ENCODE results near the gene CHST3.

The CHST3 gene

GRCh38 chr10:71939861-71940474, 24.2 kb upstream of the CHST3 start:
- Mint-ChIP-seq H3K27ac (no peak overlapping the region), H3K27me3 (no peaks in the 10 kb centered on the region), H3K4me1 (peaks cover 22% of the 10 kb centered on the region), H3K9me3 (peaks cover 12 to 37% of the 10 kb centered on the region in 2 donors), H3K4me3 (no peak overlapping the region)
- DNase-seq (peak in 1 of 2 donors; percentile 24), ATAC-seq (peak; percentile 67)

GRCh38 chr10:71940752-71941151, 23.4 kb upstream of the CHST3 start:
- Mint-ChIP-seq H3K4me1 (peaks cover 15% of the 10 kb centered on the region), H3K4me3 (no peak overlapping the region), H3K27ac (no peak overlapping the region), H3K27me3 (no peaks in the 10 kb centered on the region), H3K9me3 (peaks cover 14 to 32% of the 10 kb centered on the region in 2 donors)
- DNase-seq = no peak
- no peak for ATAC-seq

GRCh38 chr10:71941318-71941717, 22.9 kb upstream of the CHST3 start:
- H3K27ac Mint-ChIP-seq = no peak overlapping the region
- no peak for DNase-seq
- ATAC-seq = no peak
- peaks cover 18 to 38% of the 10 kb centered on the region in 2 donors for H3K9me3 Mint-ChIP-seq
- no peak overlapping the region for H3K4me3 Mint-ChIP-seq
- H3K27me3 Mint-ChIP-seq = no peaks in the 10 kb centered on the region
- H3K4me1 Mint-ChIP-seq = peaks cover 15% of the 10 kb centered on the region

- ATAC-seq = no peak
- H3K9me3 Mint-ChIP-seq = peaks cover 13 to 34% of the 10 kb centered on the region in 2 donors
Measured at GRCh38 chr10:71945819-71946474, 18.2 kb upstream of the CHST3 start.

GRCh38 chr10:71946700-71947099, 17.5 kb upstream of the CHST3 start:
- Mint-ChIP-seq H3K9me3 (peaks cover 13 to 33% of the 10 kb centered on the region in 2 donors), H3K4me1 (no peaks in the 10 kb centered on the region), H3K4me3 (no peak overlapping the region), H3K27me3 (no peaks in the 10 kb centered on the region), H3K27ac (no peak overlapping the region)
- ATAC-seq (no peak), DNase-seq (no peak)

More at GRCh38 chr10:71945819-71946474, 18.2 kb upstream of the CHST3 start:
- Mint-ChIP-seq H3K27ac (no peak overlapping the region), H3K4me3 (no peak overlapping the region), H3K27me3 (no peaks in the 10 kb centered on the region), H3K4me1 (no peaks in the 10 kb centered on the region)
- no peak for DNase-seq

GRCh38 chr10:71948496-71949067, 15.6 kb upstream of the CHST3 start:
- ATAC-seq (no peak), DNase-seq (no peak)
- Mint-ChIP-seq H3K4me3 (no peak overlapping the region), H3K27ac (no peak overlapping the region), H3K27me3 (no peaks in the 10 kb centered on the region), H3K9me3 (peaks cover 13 to 30% of the 10 kb centered on the region in 2 donors), H3K4me1 (no peaks in the 10 kb centered on the region)

GRCh38 chr10:71950683-71951082, 13.5 kb upstream of the CHST3 start:
- DNase-seq (no peak), ATAC-seq (no peak)
- Mint-ChIP-seq H3K27me3 (no peaks in the 10 kb centered on the region), H3K4me1 (no peaks in the 10 kb centered on the region), H3K9me3 (peaks cover 17 to 21% of the 10 kb centered on the region in 2 donors), H3K27ac (no peak overlapping the region), H3K4me3 (no peak overlapping the region)

- no peak for DNase-seq
- Mint-ChIP-seq H3K27me3 (no peaks in the 10 kb centered on the region), H3K27ac (no peak overlapping the region), H3K9me3 (peaks cover 5 to 15% of the 10 kb centered on the region in 2 donors), H3K4me3 (no peak overlapping the region), H3K4me1 (no peaks in the 10 kb centered on the region)
- no peak for ATAC-seq
Measured at GRCh38 chr10:71952745-71953144, 11.4 kb upstream of the CHST3 start.

GRCh38 chr10:71957546-71958275, 6.5 kb upstream of the CHST3 start:
- H3K4me3 Mint-ChIP-seq = no peak overlapping the region
- H3K4me1 Mint-ChIP-seq = no peaks in the 10 kb centered on the region
- DNase-seq = no peak
- H3K9me3 Mint-ChIP-seq = peaks cover 5 to 9% of the 10 kb centered on the region in 2 donors
- no peak for ATAC-seq
- peaks cover 22% of the 10 kb centered on the region for H3K27me3 Mint-ChIP-seq
- no peak overlapping the region for H3K27ac Mint-ChIP-seq

- DNase-seq (no peak), ATAC-seq (no peak)
- H3K27ac Mint-ChIP-seq = no peak overlapping the region
- peaks cover 4 to 9% of the 10 kb centered on the region in 2 donors for H3K9me3 Mint-ChIP-seq
- H3K4me1 Mint-ChIP-seq = peaks cover 3% of the 10 kb centered on the region
- no peak overlapping the region for H3K4me3 Mint-ChIP-seq
- H3K27me3 Mint-ChIP-seq = peaks cover 36% of the 10 kb centered on the region
Measured at GRCh38 chr10:71959526-71959925, 4.7 kb upstream of the CHST3 start.

GRCh38 chr10:71961831-71962230, 2.4 kb upstream of the CHST3 start:
- no peak overlapping the region for H3K4me3 Mint-ChIP-seq
- H3K4me1 Mint-ChIP-seq = peaks cover 23% of the 10 kb centered on the region
- peaks cover 56% of the 10 kb centered on the region for H3K27me3 Mint-ChIP-seq
- peaks cover 0 to 3% of the 10 kb centered on the region in 2 donors for H3K9me3 Mint-ChIP-seq
- DNase-seq = no peak
- ATAC-seq = no peak
- no peak overlapping the region for H3K27ac Mint-ChIP-seq

GRCh38 chr10:71962901-71963300, 1.3 kb upstream of the CHST3 start:
- H3K4me3 Mint-ChIP-seq = peak overlapping the region; percentile 4 to 46
- H3K27ac Mint-ChIP-seq = no peak overlapping the region
- H3K4me1 Mint-ChIP-seq = peaks cover 23% of the 10 kb centered on the region
- H3K9me3 Mint-ChIP-seq = no peaks in the 10 kb centered on the region
- DNase-seq = no peak
- no peak for ATAC-seq
- peaks cover 62% of the 10 kb centered on the region for H3K27me3 Mint-ChIP-seq

GRCh38 chr10:71963351-71964097, 671 bp upstream of the CHST3 start:
- Mint-ChIP-seq H3K27ac (no peak overlapping the region), H3K9me3 (no peaks in the 10 kb centered on the region), H3K4me1 (peaks cover 23% of the 10 kb centered on the region), H3K27me3 (peaks cover 62% of the 10 kb centered on the region), H3K4me3 (peak overlapping the region; percentile 4 to 46)
- DNase-seq (no peak), ATAC-seq (peak; percentile 47)

GRCh38 chr10:71964743-71965515, 734 bp downstream of the CHST3 start:
- peak; percentile 74 for ATAC-seq
- DNase-seq = peak; percentile 33 to 37
- H3K4me3 Mint-ChIP-seq = peak overlapping the region; percentile 80 to 93
- H3K4me1 Mint-ChIP-seq = peaks cover 23% of the 10 kb centered on the region
- H3K27me3 Mint-ChIP-seq = peaks cover 63% of the 10 kb centered on the region
- peak overlapping the region; percentile 4 to 62 for H3K27ac Mint-ChIP-seq
- H3K9me3 Mint-ChIP-seq = no peaks in the 10 kb centered on the region

Measured in stimulated activated naive CD8-positive, alpha-beta T cell treated with anti-CD3 and anti-CD28 coated beads, Interleukin-15, amount 100 ng/mL, for 72 hours (primary cell).